Uterus (tissue), 2 donors: ENCODE results near the gene LEKR1.

Source experiments
- CTCF ChIP-seq, 4 experiments: fragments of 200-600 bp in 2 of 4; fragments of 450-650 bp in 2 of 4; sonication (generic) in 2 of 4; IDR thresholded peaks; one replicate each; pipeline ENCODE4 v1.5.1; 2016 to 2019; ENCODE audit warnings: antibody characterized with exemption in 4 of 4, mild to moderate bottlenecking in 2 of 4, moderate library complexity in 1 of 4
- POLR2A ChIP-seq, 2 donors: fragments of 450-650 bp; IDR thresholded peaks; one replicate each; pipeline ENCODE4 v1.6.1; 2016; ENCODE audit warnings: antibody characterized with exemption in 2 of 2, mild to moderate bottlenecking in 1 of 2, moderate library complexity in 1 of 2

- TF ChIP-seq CTCF (IDR thresholded peaks at IDR 0.05), result no peak
- no peak for TF ChIP-seq POLR2A (IDR thresholded peaks at IDR 0.05)
These were observed 256.3 kb downstream of the LEKR1 start for GRCh38 chr3:157082305-157082982.
